PC-3 (cell line): ENCODE results near the gene NFKB1. TPM values are rescaled to one million over a fixed set of nuclear protein-coding genes. Genes with fewer than 3 reads are reported as not detected.
A peak's percentile ranks its signal among the peaks of the same experiment; 100 is the strongest.
"Not testable (repeated sequence)": the region's sequence is repeated elsewhere in the genome, so short reads cannot be mapped to it uniquely, and the experiment has no call there.

Experiments
- ATAC-seq: fragments of 200-7000 bp; cut with Tn5 transposase; 2 replicates; pipeline ENCODE4 v1.9.1; 2020; ENCODE audit warnings: mild to moderate bottlenecking, moderate library complexity
- BruUV-seq: library from RNA; stranded (reverse); fragments of 400-500 nt; replicated peaks from 2 replicates; lab custom pipeline; 2021; lab: Mats Ljungman, UMichigan
- CTCF ChIA-PET: fragments of 300-600 bp; sonication (Branson Sonifier 250); formaldehyde crosslinking; loops from one replicate; lab custom pipeline; 2022; ENCODE audit warnings: antibody characterized with exemption; lab: Charles Lee
- POLR2A ChIA-PET: fragments of 300-600 bp; sonication (Branson Sonifier 250); formaldehyde crosslinking; loops from one replicate; lab custom pipeline; 2022; ENCODE audit warnings: antibody characterized with exemption; ENCODE audit not compliant: unreplicated experiment; lab: Charles Lee
- DNase-seq: peaks from one replicate; pipeline ENCODE4 v3.0.0-alpha.2; 2015
- H2AFZ ChIP-seq: fragments of 300-600 bp; sonication (generic); 2 replicates; pipeline ENCODE4 v1.6.0; 2016; ENCODE audit warnings: antibody characterized with exemption, low read length
- H3F3A ChIP-seq: fragments of 300-600 bp; sonication (generic); one replicate; pipeline ENCODE4 v1.6.0; 2017; ENCODE audit warnings: antibody characterized with exemption, low read length, control low read depth, mild to moderate bottlenecking; ENCODE audit not compliant: unreplicated experiment
- H3K27ac ChIP-seq: fragments of 300-600 bp; sonication (generic); 2 replicates; pipeline ENCODE4 v1.5.1; 2016; ENCODE audit warnings: mild to moderate bottlenecking, low read length
- H3K27me3 ChIP-seq: fragments of 300-600 bp; sonication (generic); 2 replicates; pipeline ENCODE4 v1.6.1; 2016; ENCODE audit warnings: low read length, mixed read lengths
- H3K36me3 ChIP-seq: fragments of 300-600 bp; sonication (generic); 2 replicates; pipeline ENCODE4 v1.6.1; 2016; ENCODE audit warnings: low read depth, mixed run types, low read length, mixed read lengths
- H3K4me1 ChIP-seq: fragments of 300-600 bp; sonication (generic); 2 replicates; pipeline ENCODE4 v1.5.1; 2016; ENCODE audit warnings: low read length; ENCODE audit not compliant: insufficient read depth
- H3K4me2 ChIP-seq: fragments of 300-600 bp; sonication (generic); 2 replicates; pipeline ENCODE4 v1.6.0; 2016; ENCODE audit warnings: low read length
- H3K4me3 ChIP-seq: fragments of 300-600 bp; sonication (generic); 2 replicates; pipeline ENCODE4 v1.5.1; 2016; ENCODE audit warnings: mild to moderate bottlenecking, low read length, mixed read lengths
- H3K79me2 ChIP-seq: fragments of 300-600 bp; sonication (generic); 2 replicates; pipeline ENCODE4 v1.6.1; 2017; ENCODE audit warnings: low read length, mixed read lengths
- H3K9ac ChIP-seq: fragments of 300-600 bp; sonication (generic); 2 replicates; pipeline ENCODE4 v1.6.0; 2016; ENCODE audit warnings: mild to moderate bottlenecking, low read length
- H3K9me2 ChIP-seq: fragments of 300-600 bp; sonication (generic); replicated peaks from 2 replicates; pipeline ENCODE4 v1.6.1; 2016; ENCODE audit warnings: mixed run types, low read length, mixed read lengths
- H3K9me3 ChIP-seq: fragments of 300-600 bp; sonication (generic); 2 replicates; pipeline ENCODE4 v1.6.1; 2016; ENCODE audit warnings: low read length, mixed read lengths
- H4K20me1 ChIP-seq: fragments of 300-600 bp; sonication (generic); 2 replicates; pipeline ENCODE4 v1.6.1; 2016; ENCODE audit warnings: low read length, mixed read lengths
- EZH2 ChIP-seq: fragments of 300-600 bp; sonication (generic); IDR thresholded peaks from one replicate; pipeline ENCODE4 v1.6.1; 2017; ENCODE audit warnings: antibody characterized with exemption, mild to moderate bottlenecking, low read length; ENCODE audit not compliant: unreplicated experiment
- EZH2phosphoT487 ChIP-seq: fragments of 300-600 bp; sonication (generic); IDR thresholded peaks from 2 replicates; pipeline ENCODE4 v1.6.1; 2018; ENCODE audit warnings: mild to moderate bottlenecking, antibody characterized with exemption, low read length, borderline replicate concordance
- intact Hi-C: fragments of 100-400 bp; cut with micrococcal nuclease; formaldehyde crosslinking; loops from 2 replicates; pipeline ENCODE4 v1.9.0; 2023
- total RNA-seq: library from RNA; depleted of rRNA; stranded (reverse); fragments of >200 nt; gene quantifications from 2 replicates; pipeline ENCODE4 v1.2.3, GENCODE V29; 2014
- TF ChIP-seq, protein P1 (sequence below): fragments of 300-600 bp; sonication (generic); conservative IDR thresholded peaks from 2 replicates; pipeline ENCODE4 v1.5.1; 2017; ENCODE audit warnings: antibody characterized with exemption, low read depth, mild to moderate bottlenecking, low read length

NFKB1 gene
- total RNA-seq, 1 experiment from 2014 or later: 22.2 TPM

- H3K79me2 ChIP-seq: no peaks in the 10 kb centered on the region
- no peaks in the 10 kb centered on the region for H3K9me3 ChIP-seq
- no peak overlapping the region for H3K4me3 ChIP-seq
- DNase-seq (no peak), ATAC-seq (no peak)
- POLR2A ChIA-PET: no interaction called here
- H3K4me2 ChIP-seq: no peak overlapping the region
- no peak overlapping the region for H3K27ac ChIP-seq
- intact Hi-C loops: no loop called here
- BruUV-seq: no TSS peak
- no peaks in the 10 kb centered on the region for H3F3A ChIP-seq
- H4K20me1 ChIP-seq: no peaks in the 10 kb centered on the region
- TF ChIP-seq EZH2 (no peak), EZH2phosphoT487 (no peak)
- TF ChIP-seq, protein P1, sequence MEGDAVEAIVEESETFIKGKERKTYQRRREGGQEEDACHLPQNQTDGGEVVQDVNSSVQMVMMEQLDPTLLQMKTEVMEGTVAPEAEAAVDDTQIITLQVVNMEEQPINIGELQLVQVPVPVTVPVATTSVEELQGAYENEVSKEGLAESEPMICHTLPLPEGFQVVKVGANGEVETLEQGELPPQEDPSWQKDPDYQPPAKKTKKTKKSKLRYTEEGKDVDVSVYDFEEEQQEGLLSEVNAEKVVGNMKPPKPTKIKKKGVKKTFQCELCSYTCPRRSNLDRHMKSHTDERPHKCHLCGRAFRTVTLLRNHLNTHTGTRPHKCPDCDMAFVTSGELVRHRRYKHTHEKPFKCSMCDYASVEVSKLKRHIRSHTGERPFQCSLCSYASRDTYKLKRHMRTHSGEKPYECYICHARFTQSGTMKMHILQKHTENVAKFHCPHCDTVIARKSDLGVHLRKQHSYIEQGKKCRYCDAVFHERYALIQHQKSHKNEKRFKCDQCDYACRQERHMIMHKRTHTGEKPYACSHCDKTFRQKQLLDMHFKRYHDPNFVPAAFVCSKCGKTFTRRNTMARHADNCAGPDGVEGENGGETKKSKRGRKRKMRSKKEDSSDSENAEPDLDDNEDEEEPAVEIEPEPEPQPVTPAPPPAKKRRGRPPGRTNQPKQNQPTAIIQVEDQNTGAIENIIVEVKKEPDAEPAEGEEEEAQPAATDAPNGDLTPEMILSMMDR: no peak
- no peak overlapping the region for H2AFZ ChIP-seq
- no peaks in the 10 kb centered on the region for H3K4me1 ChIP-seq
- H3K9me2 ChIP-seq: no peaks in the 10 kb centered on the region
- CTCF ChIA-PET: no interaction called here
- H3K9ac ChIP-seq: no peak overlapping the region
- no peaks in the 10 kb centered on the region for H3K36me3 ChIP-seq
- H3K27me3 ChIP-seq: no peaks in the 10 kb centered on the region
These were observed 18.0 kb upstream of the NFKB1 start for GRCh38 chr4:102483120-102483519.

- H3K4me3 ChIP-seq, H3K4me2 ChIP-seq, H3K4me1 ChIP-seq, DNase-seq, intact Hi-C loops, H2AFZ ChIP-seq, CTCF ChIA-PET, H3K36me3 ChIP-seq, H3K79me2 ChIP-seq, POLR2A ChIA-PET, H3K9ac ChIP-seq, H3K9me2 ChIP-seq, ATAC-seq, H4K20me1 ChIP-seq, H3K27ac ChIP-seq, BruUV-seq, H3F3A ChIP-seq, H3K27me3 ChIP-seq, H3K9me3 ChIP-seq: not testable (repeated sequence)
These were observed 17.0 kb upstream of the NFKB1 start for GRCh38 chr4:102483990-102484692.

- H3K4me1 ChIP-seq: peaks cover 31% of the 10 kb centered on the region
- no peaks in the 10 kb centered on the region for H3K9me3 ChIP-seq
- H4K20me1 ChIP-seq: no peaks in the 10 kb centered on the region
- H3K79me2 ChIP-seq: no peaks in the 10 kb centered on the region
- peak overlapping the region; percentile 41 for H3K27ac ChIP-seq
- CTCF ChIA-PET: no interaction called here
- BruUV-seq: no TSS peak
- no peaks in the 10 kb centered on the region for H3K9me2 ChIP-seq
- peak; percentile 73 for DNase-seq
- TF ChIP-seq EZH2: no peak
- TF ChIP-seq EZH2phosphoT487: no peak
- TF ChIP-seq, protein P1: no peak
- intact Hi-C loops: no loop called here
- POLR2A ChIA-PET: no interaction called here
- no peak overlapping the region; the same call in none of the 2 replicates for H2AFZ ChIP-seq
- H3F3A ChIP-seq: peaks cover 10% of the 10 kb centered on the region
- ATAC-seq: peak; percentile 29
- no peak overlapping the region for H3K4me3 ChIP-seq
- peak overlapping the region; percentile 48 for H3K4me2 ChIP-seq
- no peaks in the 10 kb centered on the region for H3K27me3 ChIP-seq
- H3K9ac ChIP-seq: no peak overlapping the region
- no peaks in the 10 kb centered on the region for H3K36me3 ChIP-seq
These were observed 8.5 kb upstream of the NFKB1 start for GRCh38 chr4:102492531-102493241.
